ENCODE results near the gene TVP23C.

- TF ChIP-seq CTCF (conservative IDR thresholded peaks at IDR 0.05) (no peak), EZH2 (IDR thresholded peaks at IDR 0.05; ENCODE audit: low read depth) (no peak)
Observed at GRCh38 chr17:15501793-15502192, 61.5 kb downstream of the TVP23C start.

All from PC-9 (cell line).